GDM1 (cell line): ENCODE measurements around the gene CCDC92.

ENCODE experiments used
- DNase-seq: peaks from one replicate; lab custom pipeline; 2025; lab: John Stamatoyannopoulos, UW

The CCDC92 gene

DNA sequence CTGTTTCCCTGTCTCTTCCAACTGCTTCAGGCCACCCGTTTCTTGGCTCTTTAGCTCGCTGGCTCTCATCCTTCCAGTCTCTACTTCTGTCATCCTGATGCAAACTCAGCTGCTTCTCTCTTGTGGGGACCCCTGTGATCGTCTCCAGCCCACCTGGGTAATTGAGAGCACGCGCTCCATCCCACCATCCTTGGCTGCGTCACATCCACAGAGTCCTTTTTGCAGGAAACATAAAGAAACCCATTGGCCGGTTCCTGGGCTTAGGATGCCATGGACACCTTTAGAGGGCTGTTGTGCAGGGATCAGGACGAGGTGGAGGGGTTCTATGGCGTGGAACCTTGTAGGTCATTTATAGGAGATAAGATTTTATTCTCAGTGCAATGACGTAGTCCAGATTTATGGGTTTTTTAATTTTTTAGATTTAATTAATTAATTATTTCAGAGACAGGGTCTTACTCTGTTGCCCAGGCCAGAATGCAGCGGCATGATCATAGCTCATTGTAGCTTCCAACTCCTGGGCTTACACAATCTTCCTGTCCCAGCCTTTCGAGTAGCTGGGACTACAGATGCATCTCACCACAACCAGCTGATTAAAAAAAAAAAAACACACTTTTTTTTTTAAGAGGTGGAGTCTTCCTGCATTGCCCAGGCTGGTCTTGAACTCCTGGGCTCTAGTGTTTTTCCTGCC is 82.6 kb downstream of the CCDC92 start:
- no peak for DNase-seq

DNA sequence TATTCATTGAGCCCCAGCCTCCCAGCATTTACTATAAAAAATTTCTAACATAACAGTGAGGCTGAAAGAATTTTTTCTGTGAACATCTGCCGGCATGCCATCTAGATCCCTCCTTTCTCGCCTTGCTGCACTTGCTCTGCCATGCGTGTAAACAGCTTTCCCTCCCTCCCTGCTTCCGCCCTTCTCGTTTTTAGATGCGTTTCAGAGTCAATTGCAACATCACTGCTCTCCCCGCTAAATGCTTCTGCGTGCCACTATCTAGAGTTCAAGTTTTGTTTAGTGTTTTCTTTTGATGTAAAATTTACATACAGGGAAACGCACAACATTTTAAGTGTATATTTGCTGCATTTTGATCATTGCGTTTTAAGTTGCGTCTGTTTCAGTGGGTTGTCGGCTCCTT is 83.6 kb downstream of the CCDC92 start:
- no peak for DNase-seq

GRCh38 chr12:123886931-123887582 is 85.6 kb downstream of the CCDC92 start:
- DNase-seq, result no peak

- no peak for DNase-seq
Measured at GRCh38 chr12:123886258-123886657, 86.4 kb downstream of the CCDC92 start.
